K562 (cell line): ENCODE results near the gene COX6B2. TPM values are rescaled to one million over a fixed set of nuclear protein-coding genes. Genes with fewer than 3 reads are reported as not detected.
A peak's percentile ranks its signal among the peaks of the same experiment; 100 is the strongest.

ENCODE experiments used
- ATAC-seq: fragments of 200-7000 bp; cut with Tn5 transposase; 3 replicates; pipeline ENCODE4 v1.9.1; 2020; ENCODE audit warnings: moderate library complexity
- BruUV-seq: library from RNA; stranded (reverse); fragments of 400-500 nt; replicated peaks from 2 replicates; lab custom pipeline; 2021; lab: Mats Ljungman, UMichigan
- CTCF ChIA-PET: fragments of 300-600 bp; formaldehyde crosslinking; extraction: SDS; loops from one replicate; lab custom pipeline; 2021; ENCODE audit warnings: low intra/inter-chr PET ratio; lab: Yijun Ruan, JAX
- POLR2A ChIA-PET: fragments of 300-600, 350-650 bp; sonication (Branson Sonifier 250); formaldehyde crosslinking; extraction: SDS; loops from one replicate; lab custom pipeline; 2021; ENCODE audit warnings: antibody characterized with exemption, inconsistent platforms; lab: Yijun Ruan, JAX
- DNase-seq, 4 experiments: peaks; one replicate each; pipeline versions ENCODE4 v3.0.0 to v3.0.0-alpha.2; 2011 to 2018; ENCODE audit warnings: low spot score in 3 of 4, mixed read lengths in 3 of 4; ENCODE audit errors: extremely low read depth in 1 of 4
- FAIRE-seq: peaks from 2 replicates; lab custom pipeline; 2011; peaks lifted over from hg19 to GRCh38; lab: Jason Lieb, UNC
- H2AFZ ChIP-seq: 2 replicates; pipeline ENCODE4 v1.6.0; 2011; ENCODE audit warnings: low read depth, low read length, control low read depth, inconsistent platforms
- H3K27ac ChIP-seq: fragments of 200-600 bp; 3 replicates; pipeline ENCODE4 v1.8.0; 2011; ENCODE audit warnings: low read depth, mild to moderate bottlenecking, control low read depth, inconsistent platforms, low read length, moderate library complexity, mixed read lengths; ENCODE audit errors: extremely low read depth
- H3K27me3 ChIP-seq, 2 experiments: fragments of 300-600 bp in 1 of 2; 2 replicates in 1 of 2; 3 replicates in 1 of 2; pipeline versions ENCODE4 v1.6.0 to v1.8.0; 2011; ENCODE audit warnings: inconsistent platforms in 2 of 2, low read length in 2 of 2, mild to moderate bottlenecking in 1 of 2, mixed read lengths in 1 of 2, moderate library complexity in 1 of 2; ENCODE audit not compliant: control insufficient read depth in 2 of 2, insufficient read depth in 2 of 2
- H3K36me3 ChIP-seq: fragments of 300-600 bp; 3 replicates; pipeline ENCODE4 v1.8.0; 2011; ENCODE audit warnings: mild to moderate bottlenecking, low read length, inconsistent platforms; ENCODE audit not compliant: control insufficient read depth, insufficient read depth
- H3K4me1 ChIP-seq, 2 experiments: fragments of 200-600 bp in 1 of 2; replicated peaks in 1 of 2; 2 replicates in 1 of 2; 3 replicates in 1 of 2; pipeline versions ENCODE4 v1.5.1 to v1.8.0; 2011; ENCODE audit warnings: inconsistent platforms in 2 of 2, low read length in 2 of 2, mild to moderate bottlenecking in 1 of 2, mixed read lengths in 1 of 2, moderate library complexity in 1 of 2; ENCODE audit not compliant: control insufficient read depth in 2 of 2, insufficient read depth in 2 of 2
- H3K4me2 ChIP-seq: 2 replicates; pipeline ENCODE4 v1.6.1; 2011; ENCODE audit warnings: low read length, control low read depth, inconsistent platforms, mixed read lengths; ENCODE audit not compliant: insufficient read depth
- H3K4me3 ChIP-seq: fragments of 200-600 bp; sonication (generic), shearing (Covaris generic); 2 replicates; pipeline ENCODE4 v1.5.1; 2016; ENCODE audit warnings: control low read depth, inconsistent platforms
- H3K79me2 ChIP-seq: fragments of 200-600 bp; 3 replicates; pipeline ENCODE4 v1.8.0; 2011; ENCODE audit warnings: low read length, inconsistent platforms; ENCODE audit not compliant: control insufficient read depth, insufficient read depth
- H3K9ac ChIP-seq, 2 experiments: 2 replicates each; pipeline versions ENCODE4 v1.6.0 to v1.6.1; 2011; ENCODE audit warnings: low read depth in 2 of 2, low read length in 2 of 2, control low read depth in 1 of 2, inconsistent platforms in 1 of 2, mild to moderate bottlenecking in 1 of 2, mixed read lengths in 1 of 2; ENCODE audit not compliant: insufficient read depth in 1 of 2
- H3K9me1 ChIP-seq: one replicate; pipeline ENCODE4 v1.6.0; 2011; ENCODE audit warnings: inconsistent platforms, mild to moderate bottlenecking, low read length, moderate library complexity; ENCODE audit not compliant: control insufficient read depth, insufficient read depth
- H3K9me3 ChIP-seq: replicated peaks from 2 replicates; pipeline ENCODE4 v1.5.1; 2011; ENCODE audit warnings: low read depth, low read length, inconsistent platforms; ENCODE audit not compliant: control insufficient read depth, insufficient read depth
- H4K20me1 ChIP-seq: replicated peaks from 2 replicates; pipeline ENCODE4 v1.6.1; 2011; ENCODE audit warnings: low read length, inconsistent platforms, mixed read lengths; ENCODE audit not compliant: control insufficient read depth, insufficient read depth
- POLR2G ChIP-seq: fragments of 200-400 bp; formaldehyde crosslinking; IDR thresholded peaks from 2 replicates; pipeline ENCODE4 v1.6.1; 2017; ENCODE audit warnings: low read depth, mild to moderate bottlenecking, antibody characterized with exemption, low read length, moderate library complexity
- RNF2 ChIP-seq: sonication (generic); IDR thresholded peaks from 2 replicates; pipeline ENCODE4 v1.6.1; 2016
- SIN3A ChIP-seq, 2 experiments: fragments of 150-350 bp in 1 of 2; IDR thresholded peaks; 2 replicates each; pipeline ENCODE4 v1.6.1; 2011 to 2016; ENCODE audit warnings: borderline replicate concordance in 2 of 2, low read depth in 2 of 2, low read length in 2 of 2, mild to moderate bottlenecking in 2 of 2, moderate library complexity in 2 of 2; ENCODE audit not compliant: control insufficient read depth in 1 of 2
- TAF15 ChIP-seq: fragments of 200-400 bp; formaldehyde crosslinking; IDR thresholded peaks from 2 replicates; pipeline ENCODE4 v1.6.1; 2017; ENCODE audit warnings: mild to moderate bottlenecking, low read depth, low read length, moderate library complexity
- ZBTB33 ChIP-seq: sonication (generic); formaldehyde crosslinking; IDR thresholded peaks from 2 replicates; pipeline ENCODE4 v1.8.1; 2023; ENCODE audit warnings: mild to moderate bottlenecking, missing genetic modification reagents
- whole genome bisulfite sequencing: fragments of 100-300 bp; shearing (Covaris generic); methylation state at CpG from one replicate; pipeline ENCODE4 v1.1.6; 2016; ENCODE audit warnings: low coverage, mixed read lengths; ENCODE audit not compliant: insufficient coverage; ENCODE audit errors: missing lambda C conversion rate; 5-methylcytosine and 5-hydroxymethylcytosine counted together
- in situ Hi-C: fragments of 300-500 bp; cut with MboI; formaldehyde crosslinking; loops from 4 replicates; pipeline ENCODE4 v1.15.0; 2018; ENCODE audit warnings: inconsistent platforms, mixed read lengths
- intact Hi-C: fragments of 100-400 bp; cut with micrococcal nuclease; formaldehyde crosslinking; loops from 2 replicates; pipeline ENCODE4 v1.14.2; 2022
- polyA plus RNA-seq, 8 experiments: library from polyadenylated mRNA; depleted of rRNA in 4 of 8; stranded (reverse) in 5 of 8; unstranded in 3 of 8; fragments of >200 nt; fragmentation: Nextera tagmentation in 2 of 8; fragmentation: Illumina TruSeq in 1 of 8; extraction: Ambion mirVana in 2 of 8; extraction: Trizol in 1 of 8; gene quantifications; 2 replicates each; pipeline versions ENCODE4 v1.2.1 to v1.2.3, GENCODE V29; 2011 to 2014; ENCODE audit warnings: inconsistent platforms in 1 of 8, missing spikeins in 1 of 8
- total RNA-seq, 7 experiments: library from RNA; depleted of rRNA in 6 of 7; stranded (reverse); fragments of >200 nt in 6 of 7; fragmentation: Illumina TruSeq in 2 of 7; extraction: Trizol in 2 of 7; gene quantifications; 2 replicates each; pipeline versions ENCODE4 v1.2.1 to v1.2.3, GENCODE V29; 2011 to 2021; ENCODE audit warnings: low replicate concordance in 1 of 7

The COX6B2 gene
- total and polyA plus RNA-seq, 9 of the 15 experiments (the other 6 are each of a cell fraction or from before 2014, with no cell fraction given), result 0.40 to 2.5 (median 0.83) TPM

GRCh38 chr19:55379174-55379573 lies 24.7 kb upstream of the COX6B2 start:
- intact Hi-C loops, result no loop called here
- Histone ChIP-seq H3K27ac (no peak overlapping the region), H2AFZ (no peak overlapping the region), H3K4me1 (peaks cover 21 to 52% of the 10 kb centered on the region in 2 experiments), H3K9me3 (no peaks in the 10 kb centered on the region; the same call in 1 of the 2 replicates), H3K4me3 (no peak overlapping the region), H3K79me2 (peaks cover 20% of the 10 kb centered on the region), H3K4me2 (no peak overlapping the region), H4K20me1 (no peaks in the 10 kb centered on the region), H3K27me3 (no peaks in the 10 kb centered on the region), H3K9ac (peak overlapping the region in 1 of 2 experiments; percentile 29; a peak in 2 of 4 replicates), H3K36me3 (no peaks in the 10 kb centered on the region), H3K9me1 (no peaks in the 10 kb centered on the region)
- WGBS, result 42% methylated on average over 8 of the region's 11 CpGs
- BruUV-seq, result no TSS peak
- TF ChIP-seq RNF2 (no peak), SIN3A (IDR thresholded peaks at IDR 0.05; ENCODE audit: borderline replicate concordance in 2 of 2, control insufficient read depth in 1 of 2, low read depth in 2 of 2, low read length in 2 of 2) (no peak)
- CTCF ChIA-PET, result no interaction called here
- no peak for DNase-seq
- POLR2A ChIA-PET, result interaction anchor here (0.7 to 1.2 kb wide), 2 partner anchors 28 to 304 kb away, joined by 4 to 7 read pairs; partner anchors contain the start of gene UBE2S
- in situ Hi-C loops, result no loop called here
- FAIRE-seq, result no peak
- ATAC-seq, result no peak

- Histone ChIP-seq H2AFZ (no peak overlapping the region), H3K27me3 (no peaks in the 10 kb centered on the region), H3K79me2 (peaks cover 6% of the 10 kb centered on the region; the same call in 2 of the 3 replicates), H3K9me3 (no peaks in the 10 kb centered on the region; the same call in 1 of the 2 replicates), H3K4me1 (peaks cover 15 to 53% of the 10 kb centered on the region in 2 experiments; a peak in 4 of 5 replicates), H4K20me1 (no peaks in the 10 kb centered on the region), H3K4me2 (no peak overlapping the region), H3K9me1 (no peaks in the 10 kb centered on the region), H3K4me3 (no peak overlapping the region), H3K36me3 (no peaks in the 10 kb centered on the region), H3K9ac (peak overlapping the region in 1 of 2 experiments; percentile 55; a peak in 1 of 4 replicates), H3K27ac (no peak overlapping the region)
- ChIA-PET CTCF (no interaction called here), POLR2A (interaction anchor here (0.6 to 1.0 kb wide), 3 partner anchors 9 to 118 kb away, joined by 3 to 4 read pairs (median 3); no protein-coding TSS in a partner anchor)
- 37% methylated on average over 41 of the region's 43 CpGs for WGBS
- ATAC-seq (no peak; the same call in 2 of the 3 replicates), DNase-seq (no peak), FAIRE-seq (no peak)
- TF ChIP-seq TAF15 (no peak), ZBTB33 (CRISPR knock-in tag) (peak; percentile 81), POLR2G (peak; percentile 54; the same call in 1 of the 2 replicates)
- BruUV-seq, result no TSS peak
- intact Hi-C loops (no loop called here), in situ Hi-C loops (no loop called here)
Measured at GRCh38 chr19:55377356-55378131, 23.0 kb upstream of the COX6B2 start.
